ENCODE measurements around the gene YPEL2.

Gene YPEL2

GRCh38 chr17:59357219-59357697 is 25.8 kb downstream of the YPEL2 start:
- DNase-seq (ENCODE audit: low read depth), result no peak

DNA sequence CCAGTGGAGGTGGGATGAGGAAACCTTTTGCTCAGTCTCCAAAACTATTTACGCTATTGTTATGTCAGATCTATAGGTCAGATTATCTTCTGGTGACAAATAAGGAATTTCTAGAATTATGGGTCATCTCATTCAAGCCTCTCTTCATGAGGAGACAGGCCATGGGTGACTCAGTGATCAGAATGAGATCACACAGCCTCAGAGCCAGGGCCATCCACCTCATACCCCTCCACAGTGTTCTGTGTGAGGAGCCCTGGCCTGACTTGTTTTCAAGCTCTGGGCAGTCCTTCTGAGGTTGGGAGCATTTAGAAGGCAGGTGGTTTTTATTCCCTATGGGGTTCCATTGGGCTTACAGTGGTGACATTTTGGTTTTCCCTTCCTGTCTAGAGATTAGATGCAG is 26.5 kb downstream of the YPEL2 start:
- DNase-seq (ENCODE audit: low read depth), result no peak

GRCh38 chr17:59361386-59361785 is 29.9 kb downstream of the YPEL2 start:
- no peak for DNase-seq (ENCODE audit: low read depth)

GRCh38 chr17:59361916-59362810 is 30.7 kb downstream of the YPEL2 start:
- peak; percentile 14 for DNase-seq (ENCODE audit: low read depth)

DNA sequence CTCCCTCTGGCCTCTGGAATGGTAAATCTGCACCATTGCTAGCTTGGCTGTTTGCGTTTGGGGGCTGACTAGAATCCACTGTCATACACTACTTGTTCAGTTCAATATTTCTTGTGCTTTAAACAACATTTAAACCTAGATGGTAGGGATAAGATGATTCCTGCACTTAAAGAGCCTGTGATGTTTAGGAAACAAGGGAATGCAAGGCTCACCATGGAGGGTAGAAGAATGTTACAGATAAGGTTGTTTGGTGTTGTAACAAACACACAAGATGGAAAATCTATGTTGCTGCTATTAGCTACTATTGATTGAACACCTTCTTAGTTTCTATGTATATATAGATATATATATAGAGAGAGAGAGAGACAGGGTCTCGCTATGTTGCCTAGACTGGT is 31.4 kb downstream of the YPEL2 start:
- no peak for DNase-seq (ENCODE audit: low read depth)

DNA sequence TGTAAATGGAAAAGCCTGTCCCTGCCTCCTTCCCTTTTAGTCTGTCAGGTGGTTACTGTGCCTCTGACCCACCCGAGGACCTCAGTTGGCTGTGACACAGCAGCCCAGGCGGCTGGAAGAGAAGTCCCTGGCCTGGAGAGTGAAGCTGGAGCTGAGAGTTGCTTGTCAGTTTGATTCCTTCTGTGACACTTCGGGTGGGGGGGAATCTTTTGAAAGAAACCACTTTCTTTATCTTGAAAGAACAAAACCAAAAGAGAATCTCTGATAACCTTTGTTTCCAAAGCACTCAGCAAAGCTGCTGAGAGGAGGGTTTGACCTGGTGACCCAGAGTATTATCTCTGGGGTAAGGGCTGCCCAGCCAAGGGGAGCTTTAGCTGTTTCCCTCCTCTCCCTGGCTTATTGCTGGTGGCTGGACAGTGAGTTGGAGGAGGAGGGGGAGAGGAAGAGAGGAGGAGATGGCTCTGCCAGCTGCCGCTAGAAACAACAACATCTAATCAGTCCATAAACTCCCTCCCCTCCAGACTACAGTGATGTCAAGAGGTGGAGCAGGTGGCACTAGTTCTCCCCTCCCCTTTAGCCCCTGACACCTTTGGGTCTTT is 34.0 kb downstream of the YPEL2 start:
- DNase-seq (ENCODE audit: low read depth), result no peak

- DNase-seq (ENCODE audit: low read depth), result no peak
These were observed 34.7 kb downstream of the YPEL2 start for GRCh38 chr17:59366040-59366757.

GRCh38 chr17:59366773-59367656 is 35.6 kb downstream of the YPEL2 start:
- DNase-seq (ENCODE audit: low read depth), result no peak

- no peak for DNase-seq (ENCODE audit: low read depth)
These were observed 36.2 kb downstream of the YPEL2 start for GRCh38 chr17:59367657-59368045.

GRCh38 chr17:59368218-59368857 is 36.9 kb downstream of the YPEL2 start:
- DNase-seq (ENCODE audit: low read depth), result no peak

DNA sequence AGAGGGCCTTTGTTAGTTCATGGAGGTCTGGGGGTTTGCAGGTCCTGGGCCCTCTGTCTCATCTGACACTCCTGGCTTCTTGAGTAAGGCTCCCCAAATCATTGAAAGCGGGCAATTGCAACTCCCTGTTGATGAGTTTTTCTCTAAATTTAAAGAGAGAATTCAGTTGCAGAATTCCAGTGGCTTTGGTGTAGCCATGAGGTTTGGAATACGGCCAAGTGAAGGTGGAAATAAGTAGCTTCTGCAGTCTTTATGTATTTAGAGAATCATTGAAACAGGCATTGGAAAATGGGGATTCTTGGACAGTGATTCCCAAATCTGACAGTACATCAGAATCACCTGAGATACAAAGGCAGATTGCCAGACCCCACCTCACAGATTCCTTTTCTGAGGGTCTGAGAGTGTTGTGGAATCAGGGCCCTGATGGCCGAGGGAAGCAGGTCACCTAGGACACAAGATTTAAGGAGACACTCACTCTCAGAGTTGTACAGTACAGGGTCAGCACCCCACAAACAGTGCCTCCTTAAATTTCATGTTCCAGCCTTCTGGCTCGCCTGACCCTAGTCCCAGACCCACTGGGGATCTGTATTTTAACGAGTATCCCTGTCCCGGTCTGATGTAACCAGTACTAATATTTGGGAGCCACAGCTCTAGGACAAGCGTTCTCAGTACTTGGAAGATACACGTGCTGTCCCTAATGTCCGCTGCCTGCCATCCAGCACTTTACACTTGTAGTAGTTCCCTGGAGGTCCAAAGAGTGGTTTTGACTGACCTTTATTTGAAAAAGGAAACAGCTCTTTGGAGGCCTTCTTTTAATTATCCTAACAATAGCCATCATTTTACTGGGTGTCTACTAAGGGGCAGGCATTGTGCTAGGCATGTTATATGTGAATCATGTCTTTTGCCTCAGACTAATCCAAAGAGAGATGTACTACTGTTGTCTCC is 37.8 kb downstream of the YPEL2 start:
- no peak for DNase-seq (ENCODE audit: low read depth)

GRCh38 chr17:59370593-59371299 is 39.3 kb downstream of the YPEL2 start:
- DNase-seq (ENCODE audit: low read depth), result no peak

- no peak for DNase-seq (ENCODE audit: low read depth)
These were observed 40.1 kb downstream of the YPEL2 start for GRCh38 chr17:59371416-59372100.

DNA sequence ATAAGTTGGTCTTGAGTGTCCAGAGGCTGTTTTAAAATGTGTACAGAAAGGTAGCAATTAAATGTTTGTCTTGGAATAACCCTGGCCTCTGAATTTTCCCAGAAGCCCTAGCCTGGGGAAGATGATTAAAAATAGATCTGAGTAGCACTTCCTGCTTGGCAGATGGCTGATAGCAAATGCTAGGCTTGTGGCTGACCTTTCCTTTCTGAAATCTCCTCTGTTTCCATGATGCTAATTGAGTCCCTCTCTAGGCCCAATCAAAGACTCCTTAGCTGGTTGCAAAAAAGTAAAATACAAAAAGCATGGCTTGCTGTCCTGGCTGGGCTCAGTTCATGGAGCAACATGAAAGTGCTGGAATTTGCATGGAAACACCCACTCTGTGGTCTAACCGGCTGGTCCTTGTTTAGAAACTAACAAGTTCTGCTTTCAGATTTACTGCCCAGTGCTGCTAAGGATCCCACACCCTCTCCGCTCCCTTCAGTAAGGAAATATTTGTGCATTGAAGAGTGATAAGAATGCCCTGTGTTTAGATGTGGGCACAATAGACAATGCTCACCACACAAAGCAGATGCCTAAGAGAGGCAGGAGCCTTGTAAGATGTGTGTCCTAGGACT is 40.8 kb downstream of the YPEL2 start:
- DNase-seq (ENCODE audit: low read depth), result no peak

DNA sequence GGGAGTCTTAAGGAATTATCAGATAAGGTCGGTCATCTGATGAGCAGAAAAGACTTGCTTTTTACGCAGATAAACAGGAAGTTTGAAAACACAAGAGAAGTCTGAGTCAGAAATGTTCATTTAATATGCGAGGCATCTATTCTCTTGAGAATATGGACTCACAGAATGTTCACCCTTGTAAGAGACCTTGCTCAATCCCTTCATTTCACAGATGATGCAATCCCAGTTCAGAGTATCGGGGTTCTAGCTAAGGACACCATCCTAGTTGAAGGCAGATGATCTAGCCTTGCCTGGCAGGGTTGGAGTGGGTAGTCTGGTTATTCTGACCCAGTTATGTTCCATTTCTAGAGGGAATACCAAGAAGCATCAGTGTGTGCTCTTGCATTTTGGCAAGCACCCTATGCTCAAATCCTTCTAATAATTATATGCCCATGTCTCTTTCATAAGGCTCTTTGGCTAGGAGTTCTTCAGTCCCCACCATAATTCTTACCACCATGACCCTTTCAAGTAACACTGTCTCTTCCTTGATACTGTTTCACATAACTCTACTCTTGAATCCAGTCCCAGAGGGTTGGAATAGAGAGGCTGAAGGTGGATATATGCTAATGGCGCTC is 42.5 kb downstream of the YPEL2 start:
- no peak for DNase-seq (ENCODE audit: low read depth)

GRCh38 chr17:59374612-59375011 is 43.2 kb downstream of the YPEL2 start:
- DNase-seq (ENCODE audit: low read depth), result no peak

DNA sequence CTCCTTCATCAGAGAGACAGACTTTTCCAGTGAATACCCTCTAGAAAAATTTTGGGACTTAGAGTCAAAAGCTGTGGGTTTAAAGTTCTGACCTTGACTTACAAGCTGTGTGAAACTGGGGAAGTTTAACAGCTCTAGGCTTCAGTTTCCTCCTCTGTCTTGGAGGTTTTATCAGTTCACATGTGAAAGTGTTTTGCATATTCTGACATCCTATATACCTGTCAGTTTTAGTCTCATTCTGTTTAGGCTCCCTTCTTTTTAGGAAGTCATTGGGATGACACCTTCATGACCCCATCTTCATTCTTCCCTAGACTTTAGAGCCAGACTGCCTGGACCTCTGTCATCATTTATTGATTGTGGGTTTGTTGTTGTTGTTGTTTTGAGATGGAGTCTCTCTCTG is 44.4 kb downstream of the YPEL2 start:
- no peak for DNase-seq (ENCODE audit: low read depth)

GRCh38 chr17:59376506-59376905 is 45.1 kb downstream of the YPEL2 start:
- no peak for DNase-seq (ENCODE audit: low read depth)
